ENCODE data around the gene MGAT3.

DNA sequence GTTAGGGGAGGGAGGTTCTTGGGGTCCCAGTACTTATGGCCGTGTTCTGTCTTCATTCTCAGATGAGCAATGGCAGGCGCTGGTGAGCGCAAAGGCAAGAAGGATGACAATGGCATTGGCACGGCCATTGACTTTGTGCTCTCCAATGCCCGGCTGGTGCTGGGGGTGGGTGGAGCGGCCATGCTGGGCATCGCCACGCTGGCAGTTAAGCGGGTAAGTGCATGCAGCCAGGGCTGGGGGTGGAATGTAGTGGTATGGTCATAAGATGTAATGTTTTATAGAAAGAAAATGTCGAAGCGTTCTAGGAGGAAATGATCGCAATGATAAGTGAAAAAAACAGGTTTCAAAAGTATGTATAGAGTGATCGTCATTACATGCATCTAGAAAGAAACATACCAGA, 54.4 kb downstream of the MGAT3 start:
- TF ChIP-seq, protein P1, sequence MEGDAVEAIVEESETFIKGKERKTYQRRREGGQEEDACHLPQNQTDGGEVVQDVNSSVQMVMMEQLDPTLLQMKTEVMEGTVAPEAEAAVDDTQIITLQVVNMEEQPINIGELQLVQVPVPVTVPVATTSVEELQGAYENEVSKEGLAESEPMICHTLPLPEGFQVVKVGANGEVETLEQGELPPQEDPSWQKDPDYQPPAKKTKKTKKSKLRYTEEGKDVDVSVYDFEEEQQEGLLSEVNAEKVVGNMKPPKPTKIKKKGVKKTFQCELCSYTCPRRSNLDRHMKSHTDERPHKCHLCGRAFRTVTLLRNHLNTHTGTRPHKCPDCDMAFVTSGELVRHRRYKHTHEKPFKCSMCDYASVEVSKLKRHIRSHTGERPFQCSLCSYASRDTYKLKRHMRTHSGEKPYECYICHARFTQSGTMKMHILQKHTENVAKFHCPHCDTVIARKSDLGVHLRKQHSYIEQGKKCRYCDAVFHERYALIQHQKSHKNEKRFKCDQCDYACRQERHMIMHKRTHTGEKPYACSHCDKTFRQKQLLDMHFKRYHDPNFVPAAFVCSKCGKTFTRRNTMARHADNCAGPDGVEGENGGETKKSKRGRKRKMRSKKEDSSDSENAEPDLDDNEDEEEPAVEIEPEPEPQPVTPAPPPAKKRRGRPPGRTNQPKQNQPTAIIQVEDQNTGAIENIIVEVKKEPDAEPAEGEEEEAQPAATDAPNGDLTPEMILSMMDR (IDR thresholded peaks at IDR 0.05) = no peak
- TF ChIP-seq POLR2A (IDR thresholded peaks at IDR 0.05) = no peak
